AG09319 (cell line): ENCODE results near the gene ZC3H10.

Experiments
- DNase-seq: peaks from one replicate; pipeline ENCODE4 v3.0.0-alpha.2; 2010; ENCODE audit warnings: low read depth; ENCODE audit errors: extremely low read depth
- CTCF ChIP-seq: IDR thresholded peaks from 2 replicates; pipeline ENCODE4 v1.5.1; 2011; ENCODE audit warnings: low read depth, mild to moderate bottlenecking, inconsistent platforms, low read length, moderate library complexity

The ZC3H10 gene

GRCh38 chr12:56080556-56081138 is 37.4 kb upstream of the ZC3H10 start:
- no peak for TF ChIP-seq CTCF
- DNase-seq = no peak

- no peak for TF ChIP-seq CTCF
- DNase-seq = no peak
These were observed 36.4 kb upstream of the ZC3H10 start for GRCh38 chr12:56081393-56082347.

GRCh38 chr12:56082382-56082781 is 35.7 kb upstream of the ZC3H10 start:
- no peak for DNase-seq
- TF ChIP-seq CTCF = no peak

GRCh38 chr12:56082967-56083366 is 35.1 kb upstream of the ZC3H10 start:
- TF ChIP-seq CTCF = no peak
- no peak for DNase-seq

- no peak for DNase-seq
- TF ChIP-seq CTCF = peak; percentile 16
These were observed 33.0 kb upstream of the ZC3H10 start for GRCh38 chr12:56084958-56085543.

GRCh38 chr12:56086096-56086495 is 32.0 kb upstream of the ZC3H10 start:
- TF ChIP-seq CTCF = no peak
- no peak for DNase-seq

GRCh38 chr12:56086608-56087007 is 31.5 kb upstream of the ZC3H10 start:
- no peak for DNase-seq
- TF ChIP-seq CTCF = no peak
